K562 (cell line): ENCODE results near the gene PCSK5. TPM values are rescaled to one million over a fixed set of nuclear protein-coding genes. Genes with fewer than 3 reads are reported as not detected.

Experiments used
- ATAC-seq: fragments of 200-7000 bp; cut with Tn5 transposase; 3 replicates; pipeline ENCODE4 v1.9.1; 2020; ENCODE audit warnings: moderate library complexity
- BruUV-seq: library from RNA; stranded (reverse); fragments of 400-500 nt; replicated peaks from 2 replicates; lab custom pipeline; 2021; lab: Mats Ljungman, UMichigan
- CTCF ChIA-PET: fragments of 300-600 bp; formaldehyde crosslinking; extraction: SDS; loops from one replicate; lab custom pipeline; 2021; ENCODE audit warnings: low intra/inter-chr PET ratio; lab: Yijun Ruan, JAX
- POLR2A ChIA-PET: fragments of 300-600, 350-650 bp; sonication (Branson Sonifier 250); formaldehyde crosslinking; extraction: SDS; loops from one replicate; lab custom pipeline; 2021; ENCODE audit warnings: antibody characterized with exemption, inconsistent platforms; lab: Yijun Ruan, JAX
- DNase-seq, 4 experiments: peaks; one replicate each; pipeline versions ENCODE4 v3.0.0 to v3.0.0-alpha.2; 2011 to 2018; ENCODE audit warnings: low spot score in 3 of 4, mixed read lengths in 3 of 4; ENCODE audit errors: extremely low read depth in 1 of 4
- FAIRE-seq: peaks from 2 replicates; lab custom pipeline; 2011; peaks lifted over from hg19 to GRCh38; lab: Jason Lieb, UNC
- H2AFZ ChIP-seq: 2 replicates; pipeline ENCODE4 v1.6.0; 2011; ENCODE audit warnings: low read depth, low read length, control low read depth, inconsistent platforms
- H3K27ac ChIP-seq: fragments of 200-600 bp; 3 replicates; pipeline ENCODE4 v1.8.0; 2011; ENCODE audit warnings: low read depth, mild to moderate bottlenecking, control low read depth, inconsistent platforms, low read length, moderate library complexity, mixed read lengths; ENCODE audit errors: extremely low read depth
- H3K27me3 ChIP-seq, 2 experiments: fragments of 300-600 bp in 1 of 2; 2 replicates in 1 of 2; 3 replicates in 1 of 2; pipeline versions ENCODE4 v1.6.0 to v1.8.0; 2011; ENCODE audit warnings: inconsistent platforms in 2 of 2, low read length in 2 of 2, mild to moderate bottlenecking in 1 of 2, mixed read lengths in 1 of 2, moderate library complexity in 1 of 2; ENCODE audit not compliant: control insufficient read depth in 2 of 2, insufficient read depth in 2 of 2
- H3K36me3 ChIP-seq: fragments of 300-600 bp; 3 replicates; pipeline ENCODE4 v1.8.0; 2011; ENCODE audit warnings: mild to moderate bottlenecking, low read length, inconsistent platforms; ENCODE audit not compliant: control insufficient read depth, insufficient read depth
- H3K4me1 ChIP-seq, 2 experiments: fragments of 200-600 bp in 1 of 2; replicated peaks in 1 of 2; 2 replicates in 1 of 2; 3 replicates in 1 of 2; pipeline versions ENCODE4 v1.5.1 to v1.8.0; 2011; ENCODE audit warnings: inconsistent platforms in 2 of 2, low read length in 2 of 2, mild to moderate bottlenecking in 1 of 2, mixed read lengths in 1 of 2, moderate library complexity in 1 of 2; ENCODE audit not compliant: control insufficient read depth in 2 of 2, insufficient read depth in 2 of 2
- H3K4me2 ChIP-seq: 2 replicates; pipeline ENCODE4 v1.6.1; 2011; ENCODE audit warnings: low read length, control low read depth, inconsistent platforms, mixed read lengths; ENCODE audit not compliant: insufficient read depth
- H3K4me3 ChIP-seq: fragments of 200-600 bp; sonication (generic), shearing (Covaris generic); 2 replicates; pipeline ENCODE4 v1.5.1; 2016; ENCODE audit warnings: control low read depth, inconsistent platforms
- H3K79me2 ChIP-seq: fragments of 200-600 bp; 3 replicates; pipeline ENCODE4 v1.8.0; 2011; ENCODE audit warnings: low read length, inconsistent platforms; ENCODE audit not compliant: control insufficient read depth, insufficient read depth
- H3K9ac ChIP-seq, 2 experiments: 2 replicates each; pipeline versions ENCODE4 v1.6.0 to v1.6.1; 2011; ENCODE audit warnings: low read depth in 2 of 2, low read length in 2 of 2, control low read depth in 1 of 2, inconsistent platforms in 1 of 2, mild to moderate bottlenecking in 1 of 2, mixed read lengths in 1 of 2; ENCODE audit not compliant: insufficient read depth in 1 of 2
- H3K9me1 ChIP-seq: one replicate; pipeline ENCODE4 v1.6.0; 2011; ENCODE audit warnings: inconsistent platforms, mild to moderate bottlenecking, low read length, moderate library complexity; ENCODE audit not compliant: control insufficient read depth, insufficient read depth
- H3K9me3 ChIP-seq: replicated peaks from 2 replicates; pipeline ENCODE4 v1.5.1; 2011; ENCODE audit warnings: low read depth, low read length, inconsistent platforms; ENCODE audit not compliant: control insufficient read depth, insufficient read depth
- H4K20me1 ChIP-seq: replicated peaks from 2 replicates; pipeline ENCODE4 v1.6.1; 2011; ENCODE audit warnings: low read length, inconsistent platforms, mixed read lengths; ENCODE audit not compliant: control insufficient read depth, insufficient read depth
- BCL6 ChIP-seq: fragments of 250-450 bp; sonication (Bioruptor Pico); IDR thresholded peaks from 2 replicates; pipeline ENCODE4 v1.4.0; 2020
- FOXK2 ChIP-seq, 2 experiments: fragments of 450-650 bp; IDR thresholded peaks in 1 of 2; conservative IDR thresholded peaks in 1 of 2; 2 replicates each; pipeline ENCODE4 v1.6.1; 2016; ENCODE audit warnings: low read depth in 2 of 2, mild to moderate bottlenecking in 1 of 2
- NFIC ChIP-seq: fragments of 450-650 bp; IDR thresholded peaks from 2 replicates; pipeline ENCODE4 v1.6.1; 2017; ENCODE audit warnings: mild to moderate bottlenecking, inconsistent platforms
- NFIX ChIP-seq: fragments of 250-450 bp; sonication (Bioruptor Pico); IDR thresholded peaks from 2 replicates; pipeline ENCODE4 v1.4.0; 2020; ENCODE audit warnings: low read depth, mild to moderate bottlenecking, moderate library complexity
- POLR2AphosphoS2 ChIP-seq: IDR thresholded peaks from 2 replicates; pipeline ENCODE4 v1.6.1; 2012; ENCODE audit warnings: low read length, improper control_type of control experiment
- POLR2B ChIP-seq: fragments of 450-650 bp; IDR thresholded peaks from 2 replicates; pipeline ENCODE4 v1.6.1; 2018; ENCODE audit warnings: low read depth; ENCODE audit not compliant: partially characterized antibody
- POLR2G ChIP-seq: fragments of 200-400 bp; formaldehyde crosslinking; IDR thresholded peaks from 2 replicates; pipeline ENCODE4 v1.6.1; 2017; ENCODE audit warnings: low read depth, mild to moderate bottlenecking, antibody characterized with exemption, low read length, moderate library complexity
- PPARD ChIP-seq: fragments of 250-450 bp; sonication (Bioruptor Pico); IDR thresholded peaks from 2 replicates; pipeline ENCODE4 v1.8.0; 2022; ENCODE audit warnings: inconsistent platforms, mild to moderate bottlenecking, moderate library complexity
- PRPF4 ChIP-seq: fragments of 200-400 bp; formaldehyde crosslinking; IDR thresholded peaks from one replicate; pipeline ENCODE4 v1.6.1; 2017; ENCODE audit warnings: low read length, low read depth, mild to moderate bottlenecking; ENCODE audit not compliant: insufficient read depth, poor library complexity, severe bottlenecking
- PURB ChIP-seq: sonication (generic); formaldehyde crosslinking; IDR thresholded peaks from 2 replicates; pipeline ENCODE4 v1.9.0; 2021; ENCODE audit warnings: low read depth, mild to moderate bottlenecking, missing genetic modification reagents
- RBM14 ChIP-seq: fragments of 200-400 bp; formaldehyde crosslinking; IDR thresholded peaks from 2 replicates; pipeline ENCODE4 v1.6.1; 2018; ENCODE audit warnings: low read depth, mild to moderate bottlenecking, low read length, moderate library complexity, borderline replicate concordance; ENCODE audit not compliant: insufficient read depth
- ZNF197 ChIP-seq: fragments of 200-800 bp; sonication (Bioruptor generic); IDR thresholded peaks from 2 replicates; pipeline ENCODE4 v1.6.1; 2016; ENCODE audit warnings: low read depth, missing genetic modification characterization, missing compliant biosample characterization
- ZNF217 ChIP-seq: sonication (generic); formaldehyde crosslinking; IDR thresholded peaks from 2 replicates; pipeline ENCODE4 v1.8.0; 2022; ENCODE audit warnings: mild to moderate bottlenecking, missing genetic modification reagents
- ZNF407 ChIP-seq: fragments of 450-650 bp; IDR thresholded peaks from 2 replicates; pipeline ENCODE4 v1.6.1; 2016; ENCODE audit warnings: low read depth
- WGBS: fragments of 100-300 bp; shearing (Covaris generic); methylation state at CpG from one replicate; pipeline ENCODE4 v1.1.6; 2016; ENCODE audit warnings: low coverage, mixed read lengths; ENCODE audit not compliant: insufficient coverage; ENCODE audit errors: missing lambda C conversion rate; 5-methylcytosine and 5-hydroxymethylcytosine counted together
- in situ Hi-C: fragments of 300-500 bp; cut with MboI; formaldehyde crosslinking; loops from 4 replicates; pipeline ENCODE4 v1.15.0; 2018; ENCODE audit warnings: inconsistent platforms, mixed read lengths
- intact Hi-C: fragments of 100-400 bp; cut with micrococcal nuclease; formaldehyde crosslinking; loops from 2 replicates; pipeline ENCODE4 v1.14.2; 2022
- polyA plus RNA-seq, 8 experiments: library from polyadenylated mRNA; depleted of rRNA in 4 of 8; stranded (reverse) in 5 of 8; unstranded in 3 of 8; fragments of >200 nt; fragmentation: Nextera tagmentation in 2 of 8; fragmentation: Illumina TruSeq in 1 of 8; extraction: Ambion mirVana in 2 of 8; extraction: Trizol in 1 of 8; gene quantifications; 2 replicates each; pipeline versions ENCODE4 v1.2.1 to v1.2.3, GENCODE V29; 2011 to 2014; ENCODE audit warnings: inconsistent platforms in 1 of 8, missing spikeins in 1 of 8
- total RNA-seq, 7 experiments: library from RNA; depleted of rRNA in 6 of 7; stranded (reverse); fragments of >200 nt in 6 of 7; fragmentation: Illumina TruSeq in 2 of 7; extraction: Trizol in 2 of 7; gene quantifications; 2 replicates each; pipeline versions ENCODE4 v1.2.1 to v1.2.3, GENCODE V29; 2011 to 2021; ENCODE audit warnings: low replicate concordance in 1 of 7

Gene PCSK5
- total and polyA plus RNA-seq, 9 of the 15 experiments (the other 6 are each of a cell fraction or from before 2014, with no cell fraction given): not detected

GRCh38 chr9:76310577-76310976 lies 420.1 kb downstream of the PCSK5 start (continued):
- TF ChIP-seq PPARD (CRISPR knock-in tag) (no peak), PRPF4 (no peak)

- no peak for FAIRE-seq
- no peak for TF ChIP-seq ZNF407
- no peak for TF ChIP-seq POLR2G
- no peak for TF ChIP-seq RBM14
- no peak for TF ChIP-seq PURB (CRISPR knock-in tag)
- TF ChIP-seq NFIX: no peak
- TF ChIP-seq ZNF197 (CRISPR knock-in tag): no peak
- TF ChIP-seq BCL6 (CRISPR knock-in tag): no peak
- no peak for TF ChIP-seq FOXK2 (conservative IDR thresholded peaks at IDR 0.05 in 1 of 2, IDR thresholded peaks at IDR 0.05 in 1 of 2; ENCODE audit: low read depth in 2 of 2)
- TF ChIP-seq NFIC: no peak
- no peak for TF ChIP-seq ZNF217 (CRISPR knock-in tag)
- no peak for TF ChIP-seq POLR2B
- no peak for TF ChIP-seq POLR2AphosphoS2
Measured at GRCh38 chr9:76310991-76311390, 420.5 kb downstream of the PCSK5 start.

More at GRCh38 chr9:76310991-76311390, 420.5 kb downstream of the PCSK5 start:
- no peak overlapping the region for H3K4me3 ChIP-seq
- no peaks in the 10 kb centered on the region for H3K9me3 ChIP-seq
- no peak overlapping the region for H3K4me2 ChIP-seq
- H3K9ac ChIP-seq: no peak overlapping the region
- 8% methylated on average over 5 of the region's 5 CpGs for WGBS
- no peak for DNase-seq
- H2AFZ ChIP-seq: no peak overlapping the region
- H3K4me1 ChIP-seq: no peaks in the 10 kb centered on the region
- no peaks in the 10 kb centered on the region for H3K27me3 ChIP-seq
- POLR2A ChIA-PET: no interaction called here
- H3K79me2 ChIP-seq: no peaks in the 10 kb centered on the region
- H4K20me1 ChIP-seq: no peaks in the 10 kb centered on the region
- CTCF ChIA-PET: no interaction called here
- BruUV-seq: no TSS peak
- ATAC-seq: no peak
- in situ Hi-C loops (loop anchor here (25.0 kb wide), 1 partner anchor 1524 kb away; no protein-coding TSS in a partner anchor), intact Hi-C loops (loop anchor here (10.0 kb wide), 1 partner anchor 404 kb away; no protein-coding TSS in a partner anchor)
- H3K27ac ChIP-seq: no peak overlapping the region
- no peaks in the 10 kb centered on the region for H3K9me1 ChIP-seq
- H3K36me3 ChIP-seq: no peaks in the 10 kb centered on the region
